Measurements from ENCODE around the gene NRN1.

Gene NRN1

DNA sequence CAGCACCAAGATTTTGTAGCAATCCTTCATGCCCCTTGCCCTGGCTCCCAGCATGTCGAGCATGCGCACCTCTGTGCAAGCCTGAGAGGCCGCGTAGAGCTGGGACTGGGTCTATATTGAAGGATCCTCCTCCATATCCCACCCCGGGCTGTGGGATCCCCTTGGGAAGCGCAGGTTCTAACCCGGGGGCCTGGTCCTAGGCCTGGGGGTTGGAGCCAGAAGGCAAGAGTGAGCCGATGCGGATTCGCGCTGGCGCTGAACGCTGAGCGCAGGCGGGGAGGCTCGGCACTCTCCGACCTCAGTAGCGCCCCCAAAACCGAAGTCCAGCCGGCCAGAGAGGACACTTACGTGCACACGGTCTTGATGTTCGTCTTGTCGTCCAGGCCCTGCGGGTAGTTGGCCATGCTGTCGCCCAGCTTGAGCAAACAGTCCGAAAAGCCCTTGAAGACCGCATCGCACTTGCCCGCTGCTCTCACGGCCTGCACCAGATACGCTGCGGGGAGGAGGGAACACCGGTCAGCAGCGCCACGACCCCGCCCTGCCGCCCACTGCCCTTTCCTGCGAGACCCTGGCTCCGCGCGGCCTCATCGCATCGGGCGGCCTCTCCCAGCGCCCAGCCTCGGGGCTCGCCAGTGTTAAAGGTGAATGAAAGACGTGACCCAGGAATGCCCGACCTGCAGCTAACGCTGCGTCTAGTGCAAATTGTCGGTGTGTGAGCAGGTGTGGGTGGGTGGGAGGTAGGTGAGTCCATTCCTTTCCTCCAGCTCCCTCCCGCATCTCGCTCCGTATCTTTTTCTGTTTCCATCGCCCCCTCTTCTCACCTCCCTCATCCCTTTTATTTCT is 4.5 kb downstream of the NRN1 start:
- DNase-seq = no peak

GRCh38 chr6:6001443-6001842 is 5.3 kb downstream of the NRN1 start:
- DNase-seq = no peak

DNA sequence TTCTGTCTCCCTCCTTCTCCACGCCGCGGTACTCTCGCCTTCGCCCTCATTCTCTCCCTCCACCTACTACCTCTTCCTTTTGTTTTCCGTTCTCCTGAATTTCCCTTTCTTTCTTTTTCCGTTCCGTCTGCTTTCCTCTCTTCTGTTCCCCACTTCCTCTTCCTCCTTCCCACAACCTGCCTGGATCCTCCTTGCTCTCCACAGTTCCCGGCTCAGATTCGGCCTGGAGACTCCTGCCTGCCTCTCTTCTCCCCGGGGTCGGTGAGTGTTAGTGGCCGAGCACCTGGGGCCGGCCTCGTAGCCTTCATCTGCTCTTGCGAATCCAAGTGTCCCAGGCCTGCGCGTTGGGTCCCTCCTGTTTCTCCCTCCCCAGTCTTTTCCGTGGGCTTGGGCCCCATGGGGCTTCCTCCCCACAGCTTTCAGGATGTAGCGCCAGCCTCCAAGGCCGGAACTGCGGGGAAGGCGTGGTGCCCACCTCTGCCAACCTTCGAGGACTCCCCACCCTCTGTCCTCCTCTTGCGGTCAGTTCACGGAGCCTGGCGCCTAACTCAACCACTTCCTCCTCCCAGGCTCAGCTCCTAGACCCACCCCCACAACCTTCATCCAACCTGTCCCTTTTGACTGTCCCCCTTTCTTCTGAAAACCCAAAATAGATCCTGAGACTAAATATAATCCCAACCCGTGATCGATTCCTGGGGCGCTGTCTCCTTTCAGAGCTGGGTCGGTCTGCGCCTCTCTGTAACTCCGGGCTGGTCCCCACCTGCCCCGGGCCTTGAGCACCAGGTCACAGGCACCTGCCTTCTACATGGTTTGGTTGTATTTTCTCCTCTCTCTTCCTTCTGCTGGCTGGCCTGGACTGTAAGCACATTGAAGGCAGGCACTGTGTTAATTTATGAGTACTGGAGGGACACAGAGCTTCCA is 6.8 kb downstream of the NRN1 start:
- DNase-seq = no peak

DNA sequence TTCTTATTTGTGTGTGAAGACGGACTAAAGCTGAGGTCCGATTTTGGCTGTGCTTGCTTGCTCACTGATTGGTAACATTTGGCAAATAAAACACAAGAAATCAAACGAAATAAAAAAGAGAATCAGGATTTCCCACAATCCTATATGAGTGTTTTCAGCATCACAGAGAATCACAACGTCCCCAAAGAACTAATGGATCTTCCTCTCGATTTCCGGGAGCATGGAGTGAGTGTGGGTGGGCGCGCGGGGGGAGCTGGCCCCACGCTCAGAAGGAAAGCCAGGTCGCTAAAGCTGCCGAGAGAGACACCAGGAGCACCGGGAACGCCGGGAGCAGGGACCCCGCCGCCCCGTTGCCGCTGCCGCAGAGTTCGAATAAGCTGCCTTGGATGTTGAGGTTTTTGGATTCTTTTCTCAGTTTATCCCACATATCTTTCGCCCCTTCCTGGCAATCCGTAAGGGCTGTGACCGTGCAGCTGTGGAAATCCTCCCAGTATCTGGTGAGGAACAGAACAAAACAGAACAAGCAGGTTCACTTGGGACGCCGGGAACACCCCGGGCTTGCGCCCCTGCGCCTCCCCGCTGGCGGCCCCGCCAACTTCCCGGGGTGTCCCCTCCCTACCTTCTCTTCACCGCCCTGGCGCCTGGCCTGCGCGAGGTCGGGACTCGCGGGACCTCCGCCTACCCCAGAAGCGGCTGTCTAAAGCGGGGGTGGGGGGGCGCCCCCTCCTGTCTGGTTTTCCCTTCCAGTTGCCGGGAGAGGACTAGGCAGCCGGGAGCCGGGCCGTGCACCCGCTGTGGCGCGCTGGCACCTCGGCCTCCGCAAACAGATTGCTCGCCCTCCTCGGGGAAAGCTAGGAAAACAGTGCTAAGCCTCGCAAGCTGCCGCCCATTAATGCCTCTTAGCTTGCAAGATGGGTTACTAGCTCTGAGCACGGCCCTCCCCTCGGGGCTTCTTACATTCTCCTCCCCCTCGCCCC is 7.7 kb downstream of the NRN1 start:
- DNase-seq = no peak

- no peak for DNase-seq
Observed at GRCh38 chr6:5998236-5998635, 8.5 kb downstream of the NRN1 start.

GRCh38 chr6:5997420-5997987 is 9.2 kb downstream of the NRN1 start:
- DNase-seq = no peak

GRCh38 chr6:5996714-5997419 is 9.9 kb downstream of the NRN1 start:
- DNase-seq = no peak

- no peak for DNase-seq
Observed at GRCh38 chr6:5995949-5996713, 10.6 kb downstream of the NRN1 start.

DNA sequence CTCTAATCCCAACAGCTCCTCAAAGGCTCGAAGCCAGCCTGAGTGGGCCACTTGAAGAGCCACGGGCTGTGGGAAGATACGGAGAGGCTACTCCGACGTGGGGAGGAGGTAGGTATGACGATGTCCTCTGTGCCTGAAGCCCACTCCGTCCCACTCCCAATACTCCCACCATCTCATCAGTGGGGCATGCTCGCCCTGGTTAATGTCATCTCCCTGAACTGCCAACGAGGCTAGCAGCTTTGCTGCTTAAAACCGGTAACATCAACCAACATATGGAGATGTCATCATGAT is 11.1 kb downstream of the NRN1 start:
- DNase-seq = no peak

- DNase-seq = no peak
Observed at GRCh38 chr6:5994999-5995657, 11.6 kb downstream of the NRN1 start.

GRCh38 chr6:5994234-5994998 is 12.3 kb downstream of the NRN1 start:
- DNase-seq = no peak

GRCh38 chr6:5992551-5993225 is 14.0 kb downstream of the NRN1 start:
- DNase-seq = no peak

DNA sequence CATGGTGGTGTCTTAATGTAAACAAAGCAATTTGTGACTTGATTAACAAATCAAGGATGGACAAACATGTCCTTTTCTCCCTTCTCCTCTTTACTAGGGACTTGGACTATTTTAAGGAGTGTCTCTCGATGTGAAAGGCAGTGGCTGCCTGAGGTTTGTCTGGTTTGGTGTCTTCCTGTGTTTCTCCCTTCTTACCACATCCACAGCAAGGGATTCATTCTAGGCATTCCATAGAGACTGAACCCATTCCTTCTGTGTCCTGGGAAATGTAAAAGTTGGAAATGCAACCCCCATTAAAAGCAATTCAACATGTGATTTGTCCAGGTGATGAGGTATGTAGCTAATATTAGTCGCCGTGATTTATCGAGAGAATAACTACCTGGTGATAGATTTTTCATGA is 15.9 kb downstream of the NRN1 start:
- DNase-seq = no peak

DNA sequence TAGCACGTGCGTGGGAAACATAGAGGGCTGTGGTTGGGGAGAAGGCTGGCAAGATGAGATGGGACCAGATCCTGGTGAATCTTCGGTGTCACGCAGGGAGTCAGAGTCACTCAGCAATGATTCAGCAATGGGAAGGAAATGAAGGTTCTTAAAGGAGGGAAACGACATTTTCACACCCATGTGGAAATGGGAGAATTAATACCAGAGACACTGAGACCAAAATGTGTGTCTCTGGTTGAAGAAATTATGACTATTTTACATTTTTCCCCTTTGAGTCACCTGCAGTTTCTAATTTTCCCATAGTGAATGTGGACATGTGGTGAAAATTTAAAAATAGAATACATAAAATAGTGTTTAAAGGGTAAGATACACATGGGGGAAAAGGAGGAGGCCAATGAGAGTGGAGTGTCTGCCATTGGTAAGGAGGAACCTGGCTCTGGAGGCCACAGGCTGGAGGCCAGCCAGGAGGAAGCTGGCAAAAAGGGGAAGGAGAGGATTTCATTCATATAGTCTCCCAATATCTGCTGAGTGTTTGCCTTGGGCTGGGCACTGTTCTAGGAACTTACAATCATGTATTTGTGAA is 17.5 kb downstream of the NRN1 start:
- DNase-seq = no peak

DNA sequence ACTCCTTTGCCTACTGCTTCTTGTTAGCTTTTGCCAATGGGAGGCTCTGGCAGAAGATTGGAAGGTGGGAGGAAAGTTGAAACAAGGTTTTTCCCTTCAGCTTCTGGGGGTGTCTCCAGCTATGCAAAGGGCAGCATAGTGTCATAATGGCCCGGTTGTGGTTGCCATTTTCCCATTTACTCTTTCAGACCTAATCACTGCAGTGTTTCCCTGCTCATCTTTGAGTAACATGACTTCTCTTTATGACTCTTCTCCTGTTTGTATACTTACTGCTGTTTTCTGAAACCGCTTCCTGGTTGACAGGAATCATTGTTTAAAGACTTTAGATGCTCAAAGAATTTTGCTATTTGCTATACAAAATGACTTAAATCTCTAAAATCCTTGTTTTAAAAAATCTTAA is 19.9 kb downstream of the NRN1 start:
- DNase-seq = no peak

- no peak for DNase-seq
Observed at GRCh38 chr6:5984150-5985089, 22.3 kb downstream of the NRN1 start.
